ENCODE measurements around the gene RNU7-1. TPM values are rescaled to one million over a fixed set of nuclear protein-coding genes. Genes with fewer than 3 reads are reported as not detected.

The RNU7-1 gene
- total RNA-seq, 4 donors from 2014 or later = not detected

DNA sequence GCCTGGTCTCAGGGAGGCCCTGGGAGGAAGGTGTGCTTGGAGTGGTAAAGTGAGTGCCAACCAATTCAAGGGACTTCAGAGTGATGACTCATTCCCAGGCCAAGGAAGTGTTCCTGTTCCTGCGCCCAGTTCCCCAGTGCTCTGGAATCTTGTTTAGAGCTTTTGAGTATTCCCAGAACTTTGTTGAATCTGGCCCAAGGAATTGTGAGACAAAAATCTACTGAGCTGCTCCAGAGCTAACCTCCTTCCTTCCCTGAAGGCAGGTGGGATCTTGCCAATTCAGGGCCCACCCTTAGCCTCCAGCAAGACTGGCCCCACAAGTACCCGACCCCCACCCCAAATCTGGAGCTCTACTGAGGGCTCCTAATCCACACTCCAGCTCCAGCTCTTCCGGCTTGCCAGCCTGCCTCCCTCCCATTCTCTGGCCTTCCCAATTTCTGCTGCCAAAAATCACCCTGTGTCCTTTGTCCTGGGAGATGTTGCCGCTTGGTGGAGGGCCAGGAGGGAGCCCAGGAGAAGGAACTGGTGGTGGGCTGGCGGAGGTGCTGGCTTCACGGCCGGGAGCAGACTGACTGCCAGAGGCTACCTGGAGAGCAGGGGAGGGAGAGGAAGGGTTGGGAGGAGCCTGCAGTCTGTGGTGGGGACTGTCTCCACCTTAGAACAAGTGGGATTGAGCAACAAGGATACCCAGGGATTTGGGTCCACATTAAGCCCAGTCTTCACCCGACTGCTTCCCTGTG, 17.9 kb upstream of the RNU7-1 start:
- in situ Hi-C loops (cut with MboI; ENCODE audit: low pct_ligation_motif_present in 1 of 4, low pct_unique_long_range_greater_than_20kb in 1 of 4, low sequenced_read_pairs in 3 of 4) (loop anchor here in 2 of 4 donors (25.0 kb wide), 1 partner anchor 187 kb away; the partner anchor contains the start of gene C1RL (in 2 of the 2)), intact Hi-C loops (cut with DNase I; ENCODE audit: low total_unique reads) (loop anchor here (2.0 kb wide), 1 partner anchor 39 kb away; no protein-coding TSS in a partner anchor)
- Histone ChIP-seq H3K27ac (peak overlapping the region; percentile 96 to 99 (median 98)), H3K9me3 (no peaks in the 10 kb centered on the region), H3K4me1 (peaks cover 20 to 56% (median 52%) of the 10 kb centered on the region in 4 donors), H3K36me3 (no peaks in the 10 kb centered on the region), H3K27me3 (no peaks in the 10 kb centered on the region), H3K4me3 (peak overlapping the region in 3 of 4 donors; percentile 3 to 97 (median 95))
- 35 to 60% methylated on average over 1 to 8 of the region's 8 CpGs for WGBS, 2 donors (ENCODE audit: low coverage in 1 of 2)
- TF ChIP-seq POLR2AphosphoS5 (IDR thresholded peaks at IDR 0.05) = peak; percentile 49 to 80 (median 76)
- TF ChIP-seq EP300 (IDR thresholded peaks at IDR 0.05; ENCODE audit: low read depth) = no peak
- peak in 1 of 5 experiments; percentile 21 for TF ChIP-seq CTCF (IDR thresholded peaks at IDR 0.05)
- TF ChIP-seq POLR2A (IDR thresholded peaks at IDR 0.05) = no peak
- peak; percentile 76 for DNase-seq

- Histone ChIP-seq H3K9me3 (no peaks in the 10 kb centered on the region), H3K36me3 (no peaks in the 10 kb centered on the region), H3K27me3 (no peaks in the 10 kb centered on the region), H3K4me3 (peak within 1 kb of the TSS; percentile 94 to 97 (median 94)), H3K27ac (peak within 1 kb of the TSS; percentile 96 to 99 (median 98)), H3K4me1 (peaks cover 31 to 73% (median 59%) of the 10 kb centered on the region in 4 donors)
- 0% methylated on average over 6 to 43 of the region's 66 CpGs for WGBS, 2 donors (ENCODE audit: low coverage in 1 of 2)
- in situ Hi-C loops (cut with MboI; ENCODE audit: low pct_ligation_motif_present in 1 of 4, low pct_unique_long_range_greater_than_20kb in 1 of 4, low sequenced_read_pairs in 3 of 4) = loop anchor here in 2 of 4 donors (25.0 kb wide), 1 partner anchor 185 kb away; the partner anchor contains the start of gene C1RL (in 2 of the 2)
- intact Hi-C loops (cut with DNase I; ENCODE audit: low total_unique reads) = no loop called here
- peak; percentile 79 for DNase-seq
- TF ChIP-seq POLR2A (IDR thresholded peaks at IDR 0.05) (peak; percentile 72), CTCF (IDR thresholded peaks at IDR 0.05) (no peak), EP300 (IDR thresholded peaks at IDR 0.05; ENCODE audit: low read depth) (no peak), POLR2AphosphoS5 (IDR thresholded peaks at IDR 0.05) (peak; percentile 58 to 85 (median 80))
Observed at GRCh38 chr12:6927379-6928021, 16.1 kb upstream of the RNU7-1 start, which contains the start of gene ATN1. TSS of gene ATN1 (plus strand) at chr12:6927959. CDS start at chr12:6934002, 6,043 bp downstream.

DNA sequence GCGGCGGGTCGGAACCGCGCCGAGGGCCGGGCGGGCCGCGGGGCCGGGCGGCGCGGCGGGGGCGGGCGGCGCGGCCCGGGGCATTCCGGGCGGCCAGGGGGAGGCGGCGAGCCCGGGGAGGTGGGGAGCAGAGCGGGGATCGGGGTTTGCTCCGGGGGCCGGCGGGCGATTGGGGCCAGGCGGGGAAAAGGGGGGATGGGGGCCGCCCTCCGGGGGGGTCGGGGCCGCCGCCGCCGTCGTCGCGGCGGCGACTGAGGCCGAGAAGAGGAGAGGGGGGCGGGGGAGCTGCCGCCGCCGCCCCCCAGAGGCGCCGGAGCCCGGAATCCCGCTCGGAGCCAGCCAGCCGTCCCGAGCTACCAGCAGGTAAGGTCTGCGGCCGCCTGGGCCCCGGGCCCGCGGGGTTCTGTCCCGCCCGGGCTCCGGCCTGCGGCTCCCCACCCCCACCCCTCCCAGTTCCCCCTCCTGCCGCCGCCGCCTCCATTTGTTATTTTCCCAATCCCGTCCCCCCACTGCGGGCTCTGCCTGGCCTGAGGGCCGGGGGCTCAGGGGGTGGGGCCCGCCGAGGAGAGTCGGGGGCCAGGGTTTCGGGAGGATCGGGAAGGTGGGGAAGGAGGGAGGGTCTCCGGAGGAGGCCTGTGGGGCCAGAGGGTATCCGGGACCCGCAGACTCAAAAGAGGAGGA, 15.5 kb upstream of the RNU7-1 start:
- 2% methylated on average over 11 of the region's 79 CpGs; no CpG with 5 or more reads in 1 of the 2 donors for WGBS, 2 donors (ENCODE audit: low coverage in 1 of 2)
- Histone ChIP-seq H3K27ac (peak overlapping the region; percentile 96 to 99 (median 98)), H3K36me3 (no peaks in the 10 kb centered on the region), H3K9me3 (no peaks in the 10 kb centered on the region), H3K4me3 (peak overlapping the region; percentile 94 to 97 (median 94)), H3K4me1 (peaks cover 35 to 79% (median 65%) of the 10 kb centered on the region in 4 donors), H3K27me3 (no peaks in the 10 kb centered on the region)
- intact Hi-C loops (cut with DNase I; ENCODE audit: low total_unique reads) (no loop called here), in situ Hi-C loops (cut with MboI; ENCODE audit: low pct_ligation_motif_present in 1 of 4, low pct_unique_long_range_greater_than_20kb in 1 of 4, low sequenced_read_pairs in 3 of 4) (loop anchor here in 2 of 4 donors (25.0 kb wide), 1 partner anchor 184 kb away; the partner anchor contains the start of gene C1RL (in 2 of the 2))
- no peak for DNase-seq
- TF ChIP-seq POLR2A (IDR thresholded peaks at IDR 0.05) = no peak
- no peak for TF ChIP-seq EP300 (IDR thresholded peaks at IDR 0.05; ENCODE audit: low read depth)
- no peak for TF ChIP-seq CTCF (IDR thresholded peaks at IDR 0.05)
- no peak for TF ChIP-seq POLR2AphosphoS5 (IDR thresholded peaks at IDR 0.05)

Measured in transverse colon (tissue), 4 donors.